Activated T-helper 9 cell treated with anti-CD3 and anti-CD28 coated beads, Interleukin-2, amount 50 U/mL, for 16 hours (primary cell): Measurements from ENCODE around the gene SCN8A.
"Not testable (repeated sequence)": the region's sequence is repeated elsewhere in the genome, so short reads cannot be mapped to it uniquely, and the experiment has no call there.

ENCODE experiments used
- DNase-seq: peaks from one replicate; pipeline ENCODE4 v3.0.0-alpha.2; 2020; ENCODE audit warnings: low read depth

SCN8A gene

GRCh38 chr12:51622564-51622963, 31.5 kb downstream of the SCN8A start:
- no peak for DNase-seq

- no peak for DNase-seq
Observed at GRCh38 chr12:51625370-51625769, 34.3 kb downstream of the SCN8A start.

GRCh38 chr12:51626115-51626514, 35.1 kb downstream of the SCN8A start:
- DNase-seq, result no peak

- DNase-seq, result no peak
Observed at GRCh38 chr12:51626629-51627028, 35.6 kb downstream of the SCN8A start.

- no peak for DNase-seq
Observed at GRCh38 chr12:51630256-51630880, 39.3 kb downstream of the SCN8A start.

- no peak for DNase-seq
Observed at GRCh38 chr12:51630986-51631385, 40.0 kb downstream of the SCN8A start.

GRCh38 chr12:51631591-51631990, 40.6 kb downstream of the SCN8A start:
- DNase-seq, result no peak

GRCh38 chr12:51632623-51633022, 41.6 kb downstream of the SCN8A start:
- no peak for DNase-seq

- no peak for DNase-seq
Observed at GRCh38 chr12:51635346-51635745, 44.3 kb downstream of the SCN8A start.

- DNase-seq, result no peak
Observed at GRCh38 chr12:51636581-51636980, 45.5 kb downstream of the SCN8A start.

- DNase-seq, result no peak
Observed at GRCh38 chr12:51636986-51637385, 46.0 kb downstream of the SCN8A start.

- DNase-seq, result no peak
Observed at GRCh38 chr12:51639361-51639760, 48.3 kb downstream of the SCN8A start.

- DNase-seq, result no peak
Observed at GRCh38 chr12:51642286-51642685, 51.3 kb downstream of the SCN8A start.

GRCh38 chr12:51643951-51644350, 52.9 kb downstream of the SCN8A start:
- DNase-seq, result no peak

- DNase-seq, result not testable (repeated sequence)
Observed at GRCh38 chr12:51644691-51645090, 53.7 kb downstream of the SCN8A start.

- DNase-seq, result no peak
Observed at GRCh38 chr12:51645961-51646360, 54.9 kb downstream of the SCN8A start.

- DNase-seq, result no peak
Observed at GRCh38 chr12:51647647-51648046, 56.6 kb downstream of the SCN8A start.

GRCh38 chr12:51653431-51653830, 62.4 kb downstream of the SCN8A start:
- no peak for DNase-seq

GRCh38 chr12:51661199-51661598, 70.2 kb downstream of the SCN8A start:
- no peak for DNase-seq

GRCh38 chr12:51661836-51662235, 70.8 kb downstream of the SCN8A start:
- DNase-seq, result no peak

- DNase-seq, result no peak
Observed at GRCh38 chr12:51662728-51663154, 71.7 kb downstream of the SCN8A start.

GRCh38 chr12:51663390-51663789, 72.4 kb downstream of the SCN8A start:
- no peak for DNase-seq

GRCh38 chr12:51666696-51667095, 75.7 kb downstream of the SCN8A start:
- no peak for DNase-seq

- no peak for DNase-seq
Observed at GRCh38 chr12:51667269-51667668, 76.2 kb downstream of the SCN8A start.

- DNase-seq, result no peak
Observed at GRCh38 chr12:51669271-51669670, 78.2 kb downstream of the SCN8A start.
